Heart left ventricle (tissue), 13 donors: ENCODE measurements around the gene RAD51B.

Experiments
- POLR2A ChIP-seq, 2 donors: fragments of 450-650 bp; IDR thresholded peaks; one replicate each; pipeline ENCODE4 v1.6.1; 2017; ENCODE audit warnings: antibody characterized with exemption in 2 of 2, mild to moderate bottlenecking in 2 of 2, moderate library complexity in 2 of 2
- TF ChIP-seq, protein P1 (sequence below), 12 donors: fragments of 200-600 bp; sonication (generic) in 4 of 12; IDR thresholded peaks; one replicate each; pipeline versions ENCODE4 v1.5.0 to v1.8.0; 2018 to 2022; ENCODE audit warnings: antibody characterized with exemption in 12 of 12, mild to moderate bottlenecking in 5 of 12
- donor health status: ischemic (EF 13 %, LVEDD 7.1; RV severe dilation, severe dysfunction).
- donor health status: DM: no; HTN: yes; CAD: no.
- donor health status: DM: no; HTN: no; CAD: no.
- donor health status: ischemic (EF 25% LVEDD 6.9; RV normal size, moderate dysfunction).
- donor health status: ischemic (EF 25% LVEDD 5.7; RV mildly dilated, moderate dysfunction).
- donor health status: ischemic (EF 35%, LVEDD 5.7; RV mildly dilated, moderate dysfunction).
- donor health status: nonischemic (EF 11% LVEDD 7.7; RV severe dilation, severe dysfunction).
- donor health status: DM: yes; HTN: yes; CAD: no.
- donor health status: PGD.
- donor health status: ischemic (EF 29% LVEDD 5.4; RV normal size, mild dysfunction).
- donor health status: nonischemic (EF 23%, LVEDD 6.1; RV moderate dilation, normal function).

DNA sequence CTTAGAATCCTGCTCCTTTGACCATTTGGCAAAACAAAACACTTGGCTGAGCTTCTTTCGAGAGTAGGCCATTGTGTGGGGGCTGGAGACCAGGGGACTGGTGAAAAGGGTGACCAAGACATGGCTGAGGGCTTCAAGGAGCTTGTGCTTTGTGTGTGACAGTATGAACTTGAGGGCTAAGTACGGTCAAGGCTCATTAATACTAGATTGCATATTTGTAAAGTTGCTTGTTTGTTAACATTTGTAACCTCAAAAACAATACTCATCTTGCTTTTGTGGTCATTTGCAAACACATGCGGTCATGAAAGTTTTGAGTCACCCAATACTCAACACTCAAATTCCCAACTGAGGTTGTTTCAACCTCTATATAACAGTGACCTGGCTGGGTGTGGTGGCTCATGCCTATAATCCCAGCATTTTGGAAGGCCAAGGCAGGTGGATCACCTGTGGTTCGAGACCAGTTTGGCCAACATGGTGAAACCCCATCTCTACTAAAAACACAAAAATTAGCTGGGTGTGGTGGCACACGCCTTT lies 45.7 kb upstream of the RAD51B start:
- TF ChIP-seq, protein P1, sequence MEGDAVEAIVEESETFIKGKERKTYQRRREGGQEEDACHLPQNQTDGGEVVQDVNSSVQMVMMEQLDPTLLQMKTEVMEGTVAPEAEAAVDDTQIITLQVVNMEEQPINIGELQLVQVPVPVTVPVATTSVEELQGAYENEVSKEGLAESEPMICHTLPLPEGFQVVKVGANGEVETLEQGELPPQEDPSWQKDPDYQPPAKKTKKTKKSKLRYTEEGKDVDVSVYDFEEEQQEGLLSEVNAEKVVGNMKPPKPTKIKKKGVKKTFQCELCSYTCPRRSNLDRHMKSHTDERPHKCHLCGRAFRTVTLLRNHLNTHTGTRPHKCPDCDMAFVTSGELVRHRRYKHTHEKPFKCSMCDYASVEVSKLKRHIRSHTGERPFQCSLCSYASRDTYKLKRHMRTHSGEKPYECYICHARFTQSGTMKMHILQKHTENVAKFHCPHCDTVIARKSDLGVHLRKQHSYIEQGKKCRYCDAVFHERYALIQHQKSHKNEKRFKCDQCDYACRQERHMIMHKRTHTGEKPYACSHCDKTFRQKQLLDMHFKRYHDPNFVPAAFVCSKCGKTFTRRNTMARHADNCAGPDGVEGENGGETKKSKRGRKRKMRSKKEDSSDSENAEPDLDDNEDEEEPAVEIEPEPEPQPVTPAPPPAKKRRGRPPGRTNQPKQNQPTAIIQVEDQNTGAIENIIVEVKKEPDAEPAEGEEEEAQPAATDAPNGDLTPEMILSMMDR (IDR thresholded peaks at IDR 0.05): no peak
- no peak for TF ChIP-seq POLR2A (IDR thresholded peaks at IDR 0.05)
